Neuronal stem cell (in vitro differentiated cells): ENCODE measurements around the gene GK.

Experiments
- DNase-seq: peaks from one replicate; pipeline ENCODE4 v3.0.0-alpha.2; 2013; ENCODE audit warnings: low spot score
- H2AFZ ChIP-seq: one replicate; pipeline ENCODE4 v1.6.1; 2013; ENCODE audit warnings: mild to moderate bottlenecking, low read length, inconsistent platforms
- H2AK5ac ChIP-seq: 2 replicates; pipeline ENCODE4 v1.6.1; 2013; ENCODE audit warnings: low read depth, mild to moderate bottlenecking, inconsistent platforms, low read length, moderate library complexity, mixed read lengths
- H2BK120ac ChIP-seq: 2 replicates; pipeline ENCODE4 v1.6.1; 2013; ENCODE audit warnings: low read depth, mild to moderate bottlenecking, inconsistent platforms, low read length, moderate library complexity, mixed read lengths
- H2BK12ac ChIP-seq: one replicate; pipeline ENCODE4 v1.6.1; 2013; ENCODE audit warnings: low read length, inconsistent platforms
- H2BK15ac ChIP-seq: 2 replicates; pipeline ENCODE4 v1.6.1; 2013; ENCODE audit warnings: mild to moderate bottlenecking, low read length, inconsistent platforms, mixed read lengths
- H2BK5ac ChIP-seq: one replicate; pipeline ENCODE4 v1.6.1; 2013; ENCODE audit warnings: inconsistent platforms, mild to moderate bottlenecking, low read length, moderate library complexity
- H3K14ac ChIP-seq: one replicate; pipeline ENCODE4 v1.6.1; 2013; ENCODE audit warnings: low read length, inconsistent platforms
- H3K18ac ChIP-seq: 2 replicates; pipeline ENCODE4 v1.6.1; 2013; ENCODE audit warnings: low read length, inconsistent platforms
- H3K23ac ChIP-seq: 2 replicates; pipeline ENCODE4 v1.6.1; 2013; ENCODE audit warnings: low read depth, mild to moderate bottlenecking, mixed read lengths, low read length, inconsistent platforms; ENCODE audit not compliant: poor library complexity
- H3K27ac ChIP-seq: replicated peaks from 3 replicates; pipeline ENCODE4 v1.5.1; 2013; ENCODE audit warnings: low read length, inconsistent platforms
- H3K27me3 ChIP-seq, 3 experiments: 2 replicates each; pipeline ENCODE4 v1.6.1; 2013; ENCODE audit warnings: low read length in 3 of 3, mild to moderate bottlenecking in 2 of 3, inconsistent platforms in 1 of 3, low read depth in 1 of 3, mixed read lengths in 1 of 3, moderate library complexity in 1 of 3; ENCODE audit not compliant: control insufficient read depth in 3 of 3, insufficient read depth in 3 of 3
- H3K36me3 ChIP-seq, 2 donors: replicated peaks in 1 of 2; 2 replicates each; pipeline ENCODE4 v1.6.1; 2013; ENCODE audit warnings: low read length in 2 of 2; ENCODE audit not compliant: control insufficient read depth in 2 of 2, insufficient read depth in 2 of 2
- H3K4ac ChIP-seq: 2 replicates; pipeline ENCODE4 v1.6.1; 2013; ENCODE audit warnings: inconsistent platforms, mild to moderate bottlenecking, low read length, moderate library complexity
- H3K4me1 ChIP-seq, 2 donors: 1 replicate in 1 of 2; 2 replicates in 1 of 2; pipeline ENCODE4 v1.6.1; 2013; ENCODE audit warnings: low read length in 2 of 2, low read depth in 1 of 2; ENCODE audit not compliant: control insufficient read depth in 2 of 2, insufficient read depth in 1 of 2
- H3K4me2 ChIP-seq: one replicate; pipeline ENCODE4 v1.6.1; 2013; ENCODE audit warnings: mild to moderate bottlenecking, low read length, inconsistent platforms; ENCODE audit not compliant: insufficient read depth, poor library complexity, severe bottlenecking
- H3K4me3 ChIP-seq, 2 donors: 2 replicates each; pipeline ENCODE4 v1.5.1; 2013; ENCODE audit warnings: low read length in 2 of 2, mild to moderate bottlenecking in 2 of 2, inconsistent platforms in 1 of 2, moderate library complexity in 1 of 2
- H3K79me1 ChIP-seq: one replicate; pipeline ENCODE4 v1.6.1; 2013; ENCODE audit warnings: low read depth, mild to moderate bottlenecking, inconsistent platforms, low read length, moderate library complexity
- H3K9ac ChIP-seq: one replicate; pipeline ENCODE4 v1.6.1; 2013; ENCODE audit warnings: mild to moderate bottlenecking, low read depth, low read length, inconsistent platforms; ENCODE audit not compliant: poor library complexity
- H3K9me3 ChIP-seq, 2 donors: replicated peaks in 1 of 2; 2 replicates each; pipeline versions ENCODE3 to v1.6.1; 2013; ENCODE audit warnings: low read length in 2 of 2, mild to moderate bottlenecking in 2 of 2, inconsistent platforms in 1 of 2, low read depth in 1 of 2, mixed read lengths in 1 of 2, moderate library complexity in 1 of 2; ENCODE audit not compliant: control insufficient read depth in 2 of 2, insufficient read depth in 1 of 2
- H4K8ac ChIP-seq: one replicate; pipeline ENCODE4 v1.6.1; 2013; ENCODE audit warnings: low read depth, mild to moderate bottlenecking, inconsistent platforms, low read length, moderate library complexity
- H4K91ac ChIP-seq: one replicate; pipeline ENCODE4 v1.6.1; 2013; ENCODE audit warnings: low read length, low read depth, mild to moderate bottlenecking, inconsistent platforms; ENCODE audit not compliant: poor library complexity
- WGBS, 2 donors: extraction: QIAGEN DNeasy Blood & Tissue Kit; methylation state at CpG; one replicate each; pipeline ENCODE4 v1.1.7; 2013; ENCODE audit warnings: missing lambda C conversion rate in 2 of 2, mixed read lengths in 1 of 2; ENCODE audit not compliant: insufficient read length in 2 of 2, insufficient replicate concordance in 1 of 2; ENCODE audit errors: extremely low coverage in 2 of 2; 5-methylcytosine and 5-hydroxymethylcytosine counted together

GK gene

DNA sequence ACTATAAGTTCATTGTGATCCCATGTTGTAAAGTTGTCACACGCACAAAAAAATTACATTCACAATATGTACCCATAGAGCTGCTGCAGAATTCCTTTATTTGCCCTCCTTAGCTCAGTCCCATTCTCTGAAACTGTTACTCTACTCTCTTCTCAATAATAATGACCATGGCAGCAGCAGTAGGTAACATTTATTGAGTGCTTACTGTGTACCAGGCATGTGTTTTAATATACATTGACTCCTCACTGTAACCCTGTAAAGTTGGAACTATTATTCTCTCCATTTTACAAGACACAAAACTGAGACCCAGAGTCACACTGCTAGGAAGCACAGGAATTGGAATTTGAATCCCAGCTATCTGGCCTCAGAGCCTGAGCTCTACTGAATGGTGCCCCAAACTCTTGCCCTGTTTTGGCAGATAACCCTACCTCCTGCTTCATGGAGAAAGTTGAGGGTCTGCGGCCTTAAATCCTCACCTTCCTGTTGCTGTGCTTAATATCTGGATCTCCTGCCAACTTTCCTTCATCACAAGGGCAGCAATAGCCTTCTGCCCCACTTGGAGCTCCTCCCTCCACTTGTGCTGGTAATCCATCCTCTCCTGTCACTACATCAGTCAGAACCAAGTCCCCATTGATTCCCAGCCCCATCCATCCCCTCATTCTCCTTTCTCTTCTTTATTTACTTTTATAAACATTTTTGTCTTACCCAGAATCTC is 20.8 kb downstream of the GK start:
- Histone ChIP-seq H2BK12ac (no peak overlapping the region), H4K8ac (no peak overlapping the region), H3K18ac (no peak overlapping the region), H3K9me3 (no peaks in the 10 kb centered on the region), H2BK15ac (no peak overlapping the region), H3K14ac (no peak overlapping the region), H3K4ac (no peak overlapping the region), H2BK120ac (no peak overlapping the region), H3K27ac (no peak overlapping the region), H3K36me3 (no peaks in the 10 kb centered on the region), H2AK5ac (no peak overlapping the region), H3K4me1 (no peaks in the 10 kb centered on the region), H4K91ac (no peak overlapping the region), H3K27me3 (no peaks in the 10 kb centered on the region), H3K9ac (no peak overlapping the region), H2AFZ (no peak overlapping the region), H3K23ac (no peak overlapping the region), H3K4me2 (no peak overlapping the region), H3K4me3 (no peak overlapping the region), H2BK5ac (no peak overlapping the region), H3K79me1 (no peaks in the 10 kb centered on the region)
- WGBS, 2 donors, result no CpG with 5 or more reads among the region's 2 CpGs
- no peak for DNase-seq

- Histone ChIP-seq H3K79me1 (no peaks in the 10 kb centered on the region), H3K27ac (no peak overlapping the region), H3K9ac (no peak overlapping the region), H3K4me3 (no peak overlapping the region), H2BK12ac (no peak overlapping the region), H3K18ac (no peak overlapping the region), H4K91ac (no peak overlapping the region), H2BK120ac (no peak overlapping the region), H2AFZ (no peak overlapping the region), H2AK5ac (no peak overlapping the region), H2BK5ac (no peak overlapping the region), H2BK15ac (no peak overlapping the region), H3K9me3 (no peaks in the 10 kb centered on the region), H3K23ac (no peak overlapping the region), H3K4me1 (no peaks in the 10 kb centered on the region), H4K8ac (no peak overlapping the region), H3K14ac (no peak overlapping the region), H3K4me2 (no peak overlapping the region), H3K36me3 (no peaks in the 10 kb centered on the region), H3K27me3 (no peaks in the 10 kb centered on the region), H3K4ac (no peak overlapping the region)
- no peak for DNase-seq
- no CpG with 5 or more reads among the region's 3 CpGs for WGBS, 2 donors
These were observed 21.6 kb downstream of the GK start for GRCh38 chrX:30674799-30675198.

- H3K23ac ChIP-seq, result no peak overlapping the region
- H3K4ac ChIP-seq, result no peak overlapping the region
- H3K9ac ChIP-seq, result no peak overlapping the region
- H3K27ac ChIP-seq, result no peak overlapping the region
- H3K18ac ChIP-seq, result no peak overlapping the region
- no peaks in the 10 kb centered on the region for H3K79me1 ChIP-seq
- no peak for DNase-seq
- no peaks in the 10 kb centered on the region for H3K4me1 ChIP-seq
- no peak overlapping the region for H3K4me3 ChIP-seq
- H2AK5ac ChIP-seq, result no peak overlapping the region
- no peak overlapping the region for H2BK5ac ChIP-seq
- no peaks in the 10 kb centered on the region for H3K36me3 ChIP-seq
- H3K27me3 ChIP-seq, result no peaks in the 10 kb centered on the region
- H2BK12ac ChIP-seq, result no peak overlapping the region
- no peak overlapping the region for H4K8ac ChIP-seq
- H3K14ac ChIP-seq, result no peak overlapping the region
- no peak overlapping the region for H2AFZ ChIP-seq
- no peak overlapping the region for H4K91ac ChIP-seq
- no peak overlapping the region for H2BK15ac ChIP-seq
- no peak overlapping the region for H2BK120ac ChIP-seq
- WGBS, 2 donors, result no CpG with 5 or more reads among the region's 6 CpGs
- H3K4me2 ChIP-seq, result no peak overlapping the region
- no peaks in the 10 kb centered on the region for H3K9me3 ChIP-seq
These were observed 26.1 kb downstream of the GK start for GRCh38 chrX:30679369-30679768.

DNA sequence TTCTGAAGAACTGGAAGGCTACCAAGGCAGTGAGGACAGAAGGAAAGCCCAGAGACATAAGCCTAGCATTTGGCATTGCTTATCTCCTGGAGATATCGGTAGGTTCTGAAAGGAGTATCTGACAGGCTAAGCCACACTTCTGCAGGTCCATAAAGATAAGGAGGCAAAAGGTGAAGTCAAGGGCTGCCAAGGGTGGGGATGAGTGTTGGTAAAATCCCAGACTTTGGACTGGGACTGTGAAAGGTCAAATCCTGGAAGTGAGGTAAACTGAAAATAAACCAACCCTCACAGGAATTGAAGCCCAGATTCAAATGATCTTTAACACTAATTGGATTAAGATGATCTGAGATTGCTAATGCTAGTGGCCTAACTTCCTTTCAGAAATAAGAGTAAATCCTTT is 27.4 kb downstream of the GK start:
- Histone ChIP-seq H4K91ac (no peak overlapping the region), H3K27ac (no peak overlapping the region), H3K9me3 (no peaks in the 10 kb centered on the region), H4K8ac (no peak overlapping the region), H2AK5ac (no peak overlapping the region), H3K9ac (no peak overlapping the region), H3K79me1 (no peaks in the 10 kb centered on the region), H3K14ac (no peak overlapping the region), H3K27me3 (no peaks in the 10 kb centered on the region), H3K36me3 (no peaks in the 10 kb centered on the region), H3K4ac (no peak overlapping the region), H3K23ac (no peak overlapping the region), H3K18ac (no peak overlapping the region), H2BK5ac (no peak overlapping the region), H2BK15ac (no peak overlapping the region), H2AFZ (no peak overlapping the region), H3K4me1 (no peaks in the 10 kb centered on the region), H3K4me2 (no peak overlapping the region), H2BK120ac (no peak overlapping the region), H2BK12ac (no peak overlapping the region), H3K4me3 (no peak overlapping the region)
- no peak for DNase-seq
- WGBS, 2 donors, result no CpG with 5 or more reads among the region's 1 CpG
